Tibial nerve (tissue), 4 donors: ENCODE results near the gene EDA. TPM values are rescaled to one million over a fixed set of nuclear protein-coding genes. Genes with fewer than 3 reads are reported as not detected.

Experiments used
- DNase-seq, 2 donors: peaks; one replicate each; pipeline ENCODE4 v3.0.0-alpha.2; 2019; ENCODE audit warnings: low spot score in 2 of 2
- H3K27ac ChIP-seq, 4 donors: fragments of 200-600 bp; sonication (generic) in 3 of 4; one replicate each; pipeline ENCODE4 v1.5.1; 2017 to 2019; ENCODE audit warnings: mild to moderate bottlenecking in 1 of 4
- H3K27me3 ChIP-seq, 2 donors: fragments of 200-600 bp; sonication (generic) in 1 of 2; one replicate each; pipeline versions ENCODE4 v1.5.1 to v1.6.0; 2017 to 2019
- H3K36me3 ChIP-seq, 3 donors: fragments of 200-600 bp; sonication (generic); one replicate each; pipeline ENCODE4 v1.5.1; 2018 to 2019
- H3K4me1 ChIP-seq, 4 donors: fragments of 200-600 bp; sonication (generic) in 3 of 4; one replicate each; pipeline ENCODE4 v1.5.1; 2017 to 2019
- H3K4me3 ChIP-seq, 4 donors: fragments of 200-600 bp; sonication (generic) in 3 of 4; one replicate each; pipeline ENCODE4 v1.5.1; 2017 to 2019; ENCODE audit warnings: mild to moderate bottlenecking in 1 of 4, moderate library complexity in 1 of 4
- H3K9me3 ChIP-seq, 4 donors: fragments of 200-600 bp; sonication (generic) in 3 of 4; one replicate each; pipeline ENCODE4 v1.5.1; 2017 to 2019
- EP300 ChIP-seq, 2 donors: sonication (generic); formaldehyde crosslinking; IDR thresholded peaks; one replicate each; pipeline ENCODE4 v1.6.1; 2017; ENCODE audit warnings: antibody characterized with exemption in 2 of 2, mild to moderate bottlenecking in 1 of 2
- POLR2A ChIP-seq, 2 donors: fragments of 450-650 bp; IDR thresholded peaks; one replicate each; pipeline ENCODE4 v1.6.1; 2017; ENCODE audit warnings: antibody characterized with exemption in 2 of 2, mild to moderate bottlenecking in 2 of 2, moderate library complexity in 2 of 2
- WGBS, 2 donors: methylation state at CpG; one replicate each; pipeline ENCODE4 v1.1.5; 2018; 5-methylcytosine and 5-hydroxymethylcytosine counted together
- total RNA-seq, 4 donors: library from RNA; depleted of rRNA; stranded (reverse); fragments of >200 nt; gene quantifications; one replicate each; pipeline ENCODE4 v1.1.0, GENCODE V29; 2016
- TF ChIP-seq, protein P1 (sequence below), 5 experiments: fragments of 200-600 bp in 3 of 5; fragments of 450-650 bp in 2 of 5; sonication (generic) in 3 of 5; IDR thresholded peaks; one replicate each; pipeline ENCODE4 v1.5.1; 2016 to 2019; ENCODE audit warnings: antibody characterized with exemption in 5 of 5, mild to moderate bottlenecking in 3 of 5, moderate library complexity in 2 of 5

Gene EDA
- total RNA-seq, 4 donors from 2014 or later, result 9.2 to 13.8 (median 10.3) TPM

DNA sequence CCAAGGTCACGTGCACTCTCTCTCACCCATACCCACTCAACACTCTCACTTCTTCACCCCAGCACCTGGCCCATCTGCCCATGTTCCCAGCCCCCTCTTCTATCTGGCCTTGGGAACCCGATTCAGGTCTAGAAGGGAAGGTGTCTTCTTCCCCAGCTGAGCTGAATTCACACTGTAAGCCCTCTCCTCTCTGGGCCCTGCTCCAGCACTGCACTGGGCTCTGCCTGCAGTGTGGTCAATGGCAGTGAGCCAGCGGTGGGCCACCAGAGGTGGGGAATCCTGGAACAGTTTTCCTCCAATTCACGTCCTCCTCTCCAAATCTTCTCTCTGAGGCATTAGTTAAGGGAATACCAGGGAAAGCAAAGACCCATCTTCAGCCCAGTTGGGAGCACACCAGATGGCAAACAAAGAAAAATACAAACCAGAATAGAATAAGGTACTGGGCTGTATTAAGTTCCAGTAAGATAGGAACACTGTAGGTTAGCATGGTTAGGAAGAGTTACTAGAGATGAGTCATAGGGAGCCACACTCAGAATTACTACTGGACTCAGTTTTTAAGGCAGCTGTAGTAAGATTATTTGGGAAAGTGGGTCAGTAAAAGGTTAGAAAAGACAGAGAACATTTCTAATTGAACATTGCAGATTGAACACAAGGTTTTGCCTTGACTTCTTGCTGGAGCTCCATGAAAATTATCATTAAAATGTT is 428.8 kb downstream of the EDA start:
- WGBS, 2 donors, result 71 to 85% methylated on average over 4 of the region's 4 CpGs
- DNase-seq, result no peak
- Histone ChIP-seq H3K4me3 (no peak overlapping the region), H3K9me3 (no peaks in the 10 kb centered on the region), H3K27ac (no peak overlapping the region), H3K36me3 (no peaks in the 10 kb centered on the region), H3K27me3 (peaks cover 0 to 12% of the 10 kb centered on the region in 2 donors), H3K4me1 (no peaks in the 10 kb centered on the region)
- TF ChIP-seq POLR2A (IDR thresholded peaks at IDR 0.05), result no peak
- TF ChIP-seq, protein P1, sequence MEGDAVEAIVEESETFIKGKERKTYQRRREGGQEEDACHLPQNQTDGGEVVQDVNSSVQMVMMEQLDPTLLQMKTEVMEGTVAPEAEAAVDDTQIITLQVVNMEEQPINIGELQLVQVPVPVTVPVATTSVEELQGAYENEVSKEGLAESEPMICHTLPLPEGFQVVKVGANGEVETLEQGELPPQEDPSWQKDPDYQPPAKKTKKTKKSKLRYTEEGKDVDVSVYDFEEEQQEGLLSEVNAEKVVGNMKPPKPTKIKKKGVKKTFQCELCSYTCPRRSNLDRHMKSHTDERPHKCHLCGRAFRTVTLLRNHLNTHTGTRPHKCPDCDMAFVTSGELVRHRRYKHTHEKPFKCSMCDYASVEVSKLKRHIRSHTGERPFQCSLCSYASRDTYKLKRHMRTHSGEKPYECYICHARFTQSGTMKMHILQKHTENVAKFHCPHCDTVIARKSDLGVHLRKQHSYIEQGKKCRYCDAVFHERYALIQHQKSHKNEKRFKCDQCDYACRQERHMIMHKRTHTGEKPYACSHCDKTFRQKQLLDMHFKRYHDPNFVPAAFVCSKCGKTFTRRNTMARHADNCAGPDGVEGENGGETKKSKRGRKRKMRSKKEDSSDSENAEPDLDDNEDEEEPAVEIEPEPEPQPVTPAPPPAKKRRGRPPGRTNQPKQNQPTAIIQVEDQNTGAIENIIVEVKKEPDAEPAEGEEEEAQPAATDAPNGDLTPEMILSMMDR (IDR thresholded peaks at IDR 0.05), result no peak
- TF ChIP-seq EP300 (IDR thresholded peaks at IDR 0.05), result no peak

GRCh38 chrX:70046978-70047377 is 431.1 kb downstream of the EDA start:
- Histone ChIP-seq H3K4me1 (no peaks in the 10 kb centered on the region), H3K27me3 (peaks cover 0 to 12% of the 10 kb centered on the region in 2 donors), H3K27ac (no peak overlapping the region), H3K36me3 (no peaks in the 10 kb centered on the region), H3K9me3 (no peaks in the 10 kb centered on the region), H3K4me3 (no peak overlapping the region)
- TF ChIP-seq, protein P1 (IDR thresholded peaks at IDR 0.05), result no peak
- no peak for TF ChIP-seq POLR2A (IDR thresholded peaks at IDR 0.05)
- no peak for TF ChIP-seq EP300 (IDR thresholded peaks at IDR 0.05)
- DNase-seq, result no peak

DNA sequence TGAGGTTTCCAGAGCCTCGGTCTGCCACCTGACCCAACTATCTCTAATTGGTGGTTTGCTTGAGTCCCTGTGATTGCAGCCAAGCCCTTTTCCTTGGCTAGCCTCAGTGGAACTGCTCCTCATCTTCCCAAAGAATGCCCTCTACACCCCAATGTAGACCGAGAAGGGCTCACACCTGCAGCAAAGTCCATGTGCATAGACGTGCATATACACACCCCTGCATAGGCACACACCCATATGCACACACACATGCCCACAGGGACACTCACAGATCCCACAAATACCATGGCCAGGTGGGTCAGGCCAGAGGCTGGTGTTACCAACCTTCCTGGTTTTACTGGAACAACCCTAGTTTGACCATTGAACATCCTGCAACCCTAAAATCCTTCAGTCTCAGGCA is 433.5 kb downstream of the EDA start:
- no peaks in the 10 kb centered on the region for H3K36me3 ChIP-seq
- no peak for DNase-seq
- no peaks in the 10 kb centered on the region for H3K9me3 ChIP-seq
- peaks cover 0 to 12% of the 10 kb centered on the region in 2 donors for H3K27me3 ChIP-seq
- TF ChIP-seq POLR2A (IDR thresholded peaks at IDR 0.05) (no peak), EP300 (IDR thresholded peaks at IDR 0.05) (no peak)
- TF ChIP-seq, protein P1 (IDR thresholded peaks at IDR 0.05), result no peak
- H3K27ac ChIP-seq, result no peak overlapping the region
- no peaks in the 10 kb centered on the region for H3K4me1 ChIP-seq
- 85 to 95% methylated on average over 2 to 3 of the region's 3 CpGs for WGBS, 2 donors
- H3K4me3 ChIP-seq, result no peak overlapping the region

DNA sequence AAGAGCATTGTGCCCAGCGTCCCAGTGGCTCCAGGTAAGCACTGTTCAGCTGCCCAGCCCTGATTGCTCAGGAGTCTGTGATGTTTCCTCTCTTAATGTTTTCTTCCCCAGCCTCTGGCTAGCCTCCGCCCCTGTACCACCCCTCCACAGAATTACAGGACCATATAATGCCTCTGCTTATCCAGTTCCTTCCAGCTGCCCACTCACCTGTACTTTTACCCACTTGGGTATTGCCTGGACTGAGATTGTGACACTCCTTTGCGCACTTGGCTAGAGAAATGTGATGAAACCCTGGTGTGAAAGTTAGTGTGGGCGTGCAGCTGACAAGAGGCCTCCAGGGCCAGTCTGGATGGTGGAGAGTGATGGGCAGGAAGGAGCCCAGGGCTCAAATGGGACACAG is 434.0 kb downstream of the EDA start, which contains the start of gene AWAT2:
AWAT2 (minus strand) TSS at position 14 of the 400 bp plus-strand sequence; CDS start at position 8, 6 bp downstream.
- no peak within 1 kb of the TSS for H3K27ac ChIP-seq
- no peaks in the 10 kb centered on the region for H3K9me3 ChIP-seq
- no peaks in the 10 kb centered on the region for H3K36me3 ChIP-seq
- no peaks in the 10 kb centered on the region for H3K4me1 ChIP-seq
- no peak within 1 kb of the TSS for H3K4me3 ChIP-seq
- H3K27me3 ChIP-seq, result peaks cover 0 to 12% of the 10 kb centered on the region in 2 donors
- WGBS, 2 donors, result 69 to 87% methylated on average over 4 of the region's 4 CpGs
- no peak for TF ChIP-seq POLR2A (IDR thresholded peaks at IDR 0.05)
- TF ChIP-seq, protein P1 (IDR thresholded peaks at IDR 0.05), result no peak
- TF ChIP-seq EP300 (IDR thresholded peaks at IDR 0.05), result no peak
- no peak for DNase-seq

DNA sequence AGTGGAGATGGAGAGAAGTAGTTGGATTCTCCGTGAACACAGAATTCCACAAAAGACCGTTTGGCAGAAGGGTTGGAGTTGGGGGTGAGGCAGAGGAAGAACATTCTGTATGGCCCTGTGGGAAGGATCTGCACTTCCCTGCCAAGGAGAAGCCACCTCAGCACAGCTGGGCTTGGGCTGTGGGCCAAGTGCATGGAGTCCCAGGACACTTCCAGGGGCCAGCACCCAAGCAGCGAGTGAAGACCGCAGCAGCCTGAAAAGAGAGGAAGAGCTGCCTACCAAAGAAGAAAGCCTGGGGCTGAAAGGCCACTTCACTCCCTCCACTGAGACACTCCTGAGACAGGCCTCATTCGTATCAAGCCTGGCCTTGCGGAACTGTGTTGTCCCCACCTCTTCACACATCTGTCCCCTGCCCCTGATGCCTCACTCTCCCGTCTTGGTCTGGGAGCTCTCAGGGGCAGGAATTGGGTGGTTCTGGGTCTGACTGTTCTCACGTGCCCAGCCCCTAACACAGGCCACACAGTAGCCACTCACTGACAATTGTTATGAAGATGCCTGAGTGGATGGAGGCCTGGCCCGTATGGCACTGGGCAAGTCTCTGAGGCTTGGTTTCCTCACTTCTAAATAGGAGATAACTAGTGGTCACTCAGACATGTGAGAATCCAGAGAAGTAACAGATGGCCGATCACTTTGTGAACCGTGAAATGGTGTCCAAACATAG is 437.1 kb downstream of the EDA start:
- WGBS, 2 donors, result 66 to 75% methylated on average over 7 to 11 of the region's 11 CpGs
- no peaks in the 10 kb centered on the region for H3K36me3 ChIP-seq
- H3K27me3 ChIP-seq, result peaks cover 0 to 24% of the 10 kb centered on the region in 2 donors
- H3K4me1 ChIP-seq, result no peaks in the 10 kb centered on the region
- H3K27ac ChIP-seq, result no peak overlapping the region
- no peak overlapping the region for H3K4me3 ChIP-seq
- no peak for DNase-seq
- no peak for TF ChIP-seq EP300 (IDR thresholded peaks at IDR 0.05)
- no peak for TF ChIP-seq POLR2A (IDR thresholded peaks at IDR 0.05)
- TF ChIP-seq, protein P1 (IDR thresholded peaks at IDR 0.05), result no peak
- H3K9me3 ChIP-seq, result no peaks in the 10 kb centered on the region
